DOHH2 (cell line): ENCODE results near the gene CTIF.

Experiments
- EZH2phosphoT487 ChIP-seq: fragments of 200-600 bp; sonication (generic); IDR thresholded peaks from 2 replicates; pipeline ENCODE4 v1.6.1; 2017; ENCODE audit warnings: borderline replicate concordance, mild to moderate bottlenecking, antibody characterized with exemption, low read length, moderate library complexity, mixed read lengths
- TF ChIP-seq, protein P1 (sequence below): fragments of 200-600 bp; sonication (generic); IDR thresholded peaks from one replicate; pipeline ENCODE4 v1.5.1; 2014; ENCODE audit warnings: antibody characterized with exemption, mild to moderate bottlenecking, low read depth, low read length; ENCODE audit not compliant: poor library complexity, severe bottlenecking

DNA sequence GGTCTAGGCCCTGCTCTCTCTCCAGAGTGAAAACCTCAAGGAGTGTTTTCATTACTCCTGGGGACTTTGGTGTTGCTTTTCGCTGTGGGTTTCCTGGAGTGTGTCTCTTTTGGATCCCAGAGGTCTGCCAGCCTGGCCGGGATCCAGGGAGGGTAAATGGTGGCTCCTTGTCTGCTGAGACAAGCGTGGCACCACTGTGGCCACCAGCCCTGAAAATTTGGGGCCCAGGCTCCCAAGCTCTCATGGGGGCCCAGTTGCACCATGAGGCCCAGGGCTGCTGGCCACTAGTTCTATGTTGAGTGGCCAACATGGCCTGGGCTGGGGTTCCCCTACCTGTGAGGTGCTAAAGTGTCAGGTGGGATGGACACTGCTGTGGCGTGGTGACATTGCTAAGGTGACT, 144.8 kb downstream of the CTIF start:
- TF ChIP-seq, protein P1, sequence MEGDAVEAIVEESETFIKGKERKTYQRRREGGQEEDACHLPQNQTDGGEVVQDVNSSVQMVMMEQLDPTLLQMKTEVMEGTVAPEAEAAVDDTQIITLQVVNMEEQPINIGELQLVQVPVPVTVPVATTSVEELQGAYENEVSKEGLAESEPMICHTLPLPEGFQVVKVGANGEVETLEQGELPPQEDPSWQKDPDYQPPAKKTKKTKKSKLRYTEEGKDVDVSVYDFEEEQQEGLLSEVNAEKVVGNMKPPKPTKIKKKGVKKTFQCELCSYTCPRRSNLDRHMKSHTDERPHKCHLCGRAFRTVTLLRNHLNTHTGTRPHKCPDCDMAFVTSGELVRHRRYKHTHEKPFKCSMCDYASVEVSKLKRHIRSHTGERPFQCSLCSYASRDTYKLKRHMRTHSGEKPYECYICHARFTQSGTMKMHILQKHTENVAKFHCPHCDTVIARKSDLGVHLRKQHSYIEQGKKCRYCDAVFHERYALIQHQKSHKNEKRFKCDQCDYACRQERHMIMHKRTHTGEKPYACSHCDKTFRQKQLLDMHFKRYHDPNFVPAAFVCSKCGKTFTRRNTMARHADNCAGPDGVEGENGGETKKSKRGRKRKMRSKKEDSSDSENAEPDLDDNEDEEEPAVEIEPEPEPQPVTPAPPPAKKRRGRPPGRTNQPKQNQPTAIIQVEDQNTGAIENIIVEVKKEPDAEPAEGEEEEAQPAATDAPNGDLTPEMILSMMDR = no peak
- TF ChIP-seq EZH2phosphoT487 = no peak
